GM10248 (cell line): Measurements from ENCODE around the gene PKNOX1.

ENCODE experiments used
- CTCF ChIA-PET: fragments of 300-600 bp; sonication (Branson Sonifier 250); formaldehyde crosslinking; extraction: SDS; loops from one replicate; lab custom pipeline; 2021; ENCODE audit warnings: antibody characterized with exemption; lab: Yijun Ruan, JAX
- POLR2A ChIA-PET: fragments of 350-650 bp; sonication (Branson Sonifier 250); formaldehyde crosslinking; extraction: SDS; loops from one replicate; lab custom pipeline; 2020; ENCODE audit warnings: antibody characterized with exemption; lab: Yijun Ruan, JAX
- DNase-seq: peaks from one replicate; pipeline ENCODE4 v3.0.0; 2012; ENCODE audit errors: extremely low spot score
- CTCF ChIP-seq: IDR thresholded peaks from 2 replicates; pipeline ENCODE4 v1.5.1; 2012; ENCODE audit warnings: mild to moderate bottlenecking, low read depth; ENCODE audit errors: extremely low read depth, missing control alignments, control extremely low read depth

Gene PKNOX1

GRCh38 chr21:43006874-43007208 is 32.5 kb downstream of the PKNOX1 start:
- DNase-seq, result no peak
- POLR2A ChIA-PET, result no interaction called here
- TF ChIP-seq CTCF, result no peak
- CTCF ChIA-PET, result interaction anchor here (1.0 kb wide), 1 partner anchor 8 kb away, joined by 3 read pairs; no protein-coding TSS in a partner anchor

- ChIA-PET CTCF (no interaction called here), POLR2A (no interaction called here)
- no peak for TF ChIP-seq CTCF
- DNase-seq, result no peak
These were observed 38.2 kb downstream of the PKNOX1 start for GRCh38 chr21:43012596-43012995.

- ChIA-PET CTCF (no interaction called here), POLR2A (no interaction called here)
- TF ChIP-seq CTCF, result no peak
- no peak for DNase-seq
These were observed 41.7 kb downstream of the PKNOX1 start for GRCh38 chr21:43015906-43016540.

- ChIA-PET CTCF (no interaction called here), POLR2A (no interaction called here)
- DNase-seq, result no peak
- TF ChIP-seq CTCF, result no peak
These were observed 42.4 kb downstream of the PKNOX1 start for GRCh38 chr21:43016728-43017127.

GRCh38 chr21:43018519-43018918 is 44.2 kb downstream of the PKNOX1 start:
- no peak for DNase-seq
- POLR2A ChIA-PET, result no interaction called here
- TF ChIP-seq CTCF, result no peak
- CTCF ChIA-PET, result no interaction called here

GRCh38 chr21:43020177-43020576 is 45.8 kb downstream of the PKNOX1 start:
- CTCF ChIA-PET, result no interaction called here
- POLR2A ChIA-PET, result no interaction called here
- no peak for DNase-seq
- TF ChIP-seq CTCF, result no peak
